Stomach smooth muscle (tissue), 2 donors: ENCODE measurements around the gene SMOC2.
"Not testable (repeated sequence)": the region's sequence is repeated elsewhere in the genome, so short reads cannot be mapped to it uniquely, and the experiment has no call there.

ENCODE experiments used
- H3K27ac ChIP-seq: one replicate; pipeline ENCODE4 v1.7.0; 2013; ENCODE audit warnings: mild to moderate bottlenecking, low read length, inconsistent platforms
- H3K27me3 ChIP-seq, 2 donors: one replicate each; pipeline ENCODE4 v1.7.0; 2013; ENCODE audit warnings: low read length in 2 of 2; ENCODE audit not compliant: insufficient read depth in 2 of 2, control insufficient read depth in 1 of 2
- H3K36me3 ChIP-seq, 2 donors: one replicate each; pipeline ENCODE4 v1.7.0; 2013; ENCODE audit warnings: low read length in 2 of 2; ENCODE audit not compliant: control insufficient read depth in 2 of 2, insufficient read depth in 2 of 2
- H3K4me1 ChIP-seq: one replicate; pipeline ENCODE4 v1.7.0; 2013; ENCODE audit warnings: low read length; ENCODE audit not compliant: control insufficient read depth, insufficient read depth
- H3K4me3 ChIP-seq, 2 donors: one replicate each; pipeline ENCODE4 v1.7.0; 2013; ENCODE audit warnings: low read length in 2 of 2
- H3K9ac ChIP-seq, 2 donors: one replicate each; pipeline ENCODE4 v1.7.0; 2013; ENCODE audit warnings: low read length in 2 of 2, mild to moderate bottlenecking in 1 of 2
- H3K9me3 ChIP-seq, 2 donors: one replicate each; pipeline ENCODE4 v1.7.0; 2013; ENCODE audit warnings: low read length in 2 of 2; ENCODE audit not compliant: control insufficient read depth in 2 of 2
- donor health status: healthy.
- donor health status: Pancreatic carcinoma.

The SMOC2 gene

DNA sequence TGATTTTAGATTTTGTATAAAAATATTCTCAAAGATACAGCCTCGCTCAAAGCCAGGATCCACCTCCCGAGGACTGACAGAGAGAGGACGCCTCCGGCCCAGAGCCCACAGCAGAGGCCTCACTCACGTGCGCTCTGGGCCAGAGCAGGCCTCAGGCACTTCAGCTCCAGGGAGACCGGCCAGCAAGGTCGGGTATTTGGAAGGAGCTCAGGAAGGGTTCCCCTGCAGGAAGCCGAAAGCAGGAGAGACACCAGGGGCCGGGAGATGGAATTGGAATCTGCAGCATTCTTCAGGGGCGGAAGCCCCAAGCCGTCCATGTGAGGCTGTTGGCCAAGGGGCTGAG lies 251.9 kb downstream of the SMOC2 start:
- H3K27ac ChIP-seq: peak overlapping the region; percentile 58
- H3K4me3 ChIP-seq, H3K27me3 ChIP-seq, H3K9ac ChIP-seq, H3K9me3 ChIP-seq, H3K36me3 ChIP-seq, H3K4me1 ChIP-seq: not testable (repeated sequence)

DNA sequence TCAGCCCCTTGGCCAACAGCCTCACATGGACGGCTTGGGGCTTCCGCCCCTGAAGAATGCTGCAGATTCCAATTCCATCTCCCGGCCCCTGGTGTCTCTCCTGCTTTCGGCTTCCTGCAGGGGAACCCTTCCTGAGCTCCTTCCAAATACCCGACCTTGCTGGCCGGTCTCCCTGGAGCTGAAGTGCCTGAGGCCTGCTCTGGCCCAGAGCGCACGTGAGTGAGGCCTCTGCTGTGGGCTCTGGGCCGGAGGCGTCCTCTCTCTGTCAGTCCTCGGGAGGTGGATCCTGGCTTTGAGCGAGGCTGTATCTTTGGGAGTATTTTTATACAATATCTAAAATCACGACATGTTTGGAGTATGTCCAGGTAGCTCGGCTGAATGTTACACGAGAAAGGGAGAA lies 253.8 kb downstream of the SMOC2 start:
- not testable (repeated sequence) for H3K9ac ChIP-seq, H3K36me3 ChIP-seq, H3K27me3 ChIP-seq, H3K4me3 ChIP-seq, H3K9me3 ChIP-seq
- Histone ChIP-seq H3K27ac (peak overlapping the region; percentile 31), H3K4me1 (peaks cover 17% of the 10 kb centered on the region)

DNA sequence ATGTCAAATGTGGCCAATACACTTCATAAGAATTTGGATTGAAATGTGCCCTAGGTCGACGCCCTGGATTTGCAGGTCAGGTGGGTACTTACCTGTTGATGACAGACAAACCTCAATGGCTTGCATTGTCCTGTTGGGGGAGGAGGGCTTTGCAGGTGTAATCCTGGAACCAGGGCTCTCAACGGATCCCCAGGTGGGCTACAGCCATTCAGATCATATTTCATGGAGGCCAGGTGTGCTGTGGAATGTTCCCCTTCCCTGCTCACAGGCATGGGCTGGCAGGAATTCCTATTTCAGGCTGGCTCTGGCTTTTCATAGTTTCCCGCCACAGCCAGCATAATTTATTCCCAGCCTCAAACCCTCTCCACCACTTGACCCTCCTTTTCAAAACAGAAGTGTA lies 254.7 kb downstream of the SMOC2 start:
- Histone ChIP-seq H3K4me1 (peaks cover 25% of the 10 kb centered on the region), H3K27ac (no peak overlapping the region), H3K36me3 (no peaks in the 10 kb centered on the region), H3K4me3 (no peak overlapping the region), H3K9me3 (no peaks in the 10 kb centered on the region), H3K27me3 (no peaks in the 10 kb centered on the region), H3K9ac (no peak overlapping the region)

DNA sequence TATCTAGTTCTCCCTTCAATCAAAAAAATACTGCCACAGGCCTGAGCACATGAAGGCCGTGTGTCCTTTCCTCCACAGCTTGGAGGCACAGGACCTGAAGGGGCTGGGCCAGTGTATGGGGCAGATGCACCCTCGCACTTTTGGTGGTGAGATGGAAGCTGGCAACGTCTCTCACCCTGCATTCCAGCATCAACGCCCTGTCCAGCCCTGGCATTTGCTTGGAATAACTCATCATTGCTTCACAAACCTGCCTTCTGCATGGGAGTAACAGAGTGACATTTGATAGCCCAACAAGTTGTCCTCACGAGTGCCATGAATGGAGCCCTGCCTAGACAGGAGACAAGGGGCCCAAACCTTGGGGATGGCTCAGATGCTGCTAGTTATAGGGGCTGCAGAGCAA lies 257.9 kb downstream of the SMOC2 start:
- Histone ChIP-seq H3K4me1 (peaks cover 34% of the 10 kb centered on the region), H3K36me3 (no peaks in the 10 kb centered on the region), H3K9me3 (no peaks in the 10 kb centered on the region), H3K9ac (no peak overlapping the region), H3K27ac (peak overlapping the region; percentile 85), H3K4me3 (peak overlapping the region in 1 of 2 donors; percentile 28), H3K27me3 (no peaks in the 10 kb centered on the region)

- no peaks in the 10 kb centered on the region for H3K27me3 ChIP-seq
- no peaks in the 10 kb centered on the region for H3K9me3 ChIP-seq
- H3K9ac ChIP-seq: peak overlapping the region in 1 of 2 donors; percentile 21
- peaks cover 40% of the 10 kb centered on the region for H3K4me1 ChIP-seq
- peak overlapping the region; percentile 85 for H3K27ac ChIP-seq
- H3K36me3 ChIP-seq: no peaks in the 10 kb centered on the region
- peak overlapping the region; percentile 28 to 49 for H3K4me3 ChIP-seq
Observed at GRCh38 chr6:168699631-168700295, 258.8 kb downstream of the SMOC2 start.

- Histone ChIP-seq H3K36me3 (no peaks in the 10 kb centered on the region), H3K9me3 (no peaks in the 10 kb centered on the region), H3K27me3 (no peaks in the 10 kb centered on the region), H3K4me3 (no peak overlapping the region), H3K9ac (peak overlapping the region in 1 of 2 donors; percentile 6), H3K27ac (peak overlapping the region; percentile 85), H3K4me1 (peaks cover 40% of the 10 kb centered on the region)
Observed at GRCh38 chr6:168700880-168701279, 259.9 kb downstream of the SMOC2 start.

DNA sequence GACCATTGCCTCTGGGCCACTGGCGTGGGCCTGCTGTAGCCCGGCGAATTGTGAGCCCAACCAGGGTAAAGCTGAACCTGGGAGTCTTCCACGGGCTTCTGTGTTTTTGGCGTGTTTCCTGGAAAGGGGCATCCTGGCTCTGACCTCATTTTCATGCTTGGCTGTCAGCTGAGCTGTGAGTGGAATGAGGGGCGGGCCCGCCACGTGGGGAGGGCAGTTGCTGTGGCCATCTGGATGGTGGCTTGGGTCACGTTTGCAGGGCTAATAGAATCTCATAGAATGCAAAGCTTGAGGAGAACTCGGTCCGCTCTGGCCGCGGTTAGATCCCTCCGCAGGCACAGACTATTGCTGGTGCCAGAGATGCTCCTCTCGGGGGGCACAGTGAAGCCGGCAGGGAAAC lies 263.0 kb downstream of the SMOC2 start:
- Histone ChIP-seq H3K9me3 (no peaks in the 10 kb centered on the region), H3K36me3 (no peaks in the 10 kb centered on the region), H3K27ac (peak overlapping the region; percentile 49), H3K27me3 (no peaks in the 10 kb centered on the region), H3K9ac (no peak overlapping the region), H3K4me1 (peaks cover 42% of the 10 kb centered on the region), H3K4me3 (no peak overlapping the region)

DNA sequence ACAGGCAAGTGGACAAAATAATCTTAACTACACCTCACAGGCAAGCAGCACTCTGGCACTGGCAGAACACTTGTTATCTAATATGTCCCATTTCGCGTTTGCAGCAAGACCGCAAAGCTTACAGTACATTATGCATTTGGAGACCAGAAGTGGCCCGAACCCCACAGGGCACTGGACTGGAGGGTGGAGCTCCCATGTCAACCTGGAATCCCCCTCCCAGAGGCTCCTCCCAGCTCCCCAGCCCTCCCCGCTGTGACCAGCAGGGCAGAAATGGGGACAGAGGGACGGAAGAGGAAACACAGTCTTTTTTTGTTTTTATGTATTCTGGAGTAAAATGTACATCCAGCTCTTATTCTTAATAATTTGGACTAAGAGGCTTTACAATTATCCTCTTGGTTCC lies 263.7 kb downstream of the SMOC2 start:
- Histone ChIP-seq H3K27ac (no peak overlapping the region), H3K4me1 (peaks cover 40% of the 10 kb centered on the region), H3K9me3 (no peaks in the 10 kb centered on the region), H3K4me3 (no peak overlapping the region), H3K9ac (no peak overlapping the region), H3K36me3 (no peaks in the 10 kb centered on the region), H3K27me3 (no peaks in the 10 kb centered on the region)

- H3K9me3 ChIP-seq: not testable (repeated sequence)
Observed at GRCh38 chr6:168705271-168705670, 264.3 kb downstream of the SMOC2 start.

GRCh38 chr6:168706471-168707177 lies 265.6 kb downstream of the SMOC2 start:
- no peaks in the 10 kb centered on the region for H3K27me3 ChIP-seq
- no peak overlapping the region for H3K9ac ChIP-seq
- no peak overlapping the region for H3K4me3 ChIP-seq
- no peaks in the 10 kb centered on the region for H3K36me3 ChIP-seq
- H3K9me3 ChIP-seq: no peaks in the 10 kb centered on the region
- no peak overlapping the region for H3K27ac ChIP-seq
- peaks cover 28% of the 10 kb centered on the region for H3K4me1 ChIP-seq

More at GRCh38 chr6:168705271-168705670, 264.3 kb downstream of the SMOC2 start:
- not testable (repeated sequence) for H3K9ac ChIP-seq, H3K4me3 ChIP-seq, H3K27ac ChIP-seq, H3K36me3 ChIP-seq, H3K27me3 ChIP-seq
- H3K4me1 ChIP-seq: peaks cover 34% of the 10 kb centered on the region

GRCh38 chr6:168708526-168708925 lies 267.5 kb downstream of the SMOC2 start:
- Histone ChIP-seq H3K4me1 (peaks cover 27% of the 10 kb centered on the region), H3K9ac (no peak overlapping the region), H3K9me3 (no peaks in the 10 kb centered on the region), H3K36me3 (no peaks in the 10 kb centered on the region), H3K4me3 (no peak overlapping the region), H3K27ac (no peak overlapping the region), H3K27me3 (no peaks in the 10 kb centered on the region)
